GM21717 (cell line): ENCODE results near the gene CCDC142.
A peak's percentile ranks its signal among the peaks of the same experiment; 100 is the strongest.
"Not testable (repeated sequence)": the region's sequence is repeated elsewhere in the genome, so short reads cannot be mapped to it uniquely, and the experiment has no call there.

Experiments used
- ATAC-seq: cut with Tn5 transposase; IDR thresholded peaks from one replicate; pipeline ENCODE4 v1.9.1; 2021; ENCODE audit warnings: mild to moderate bottlenecking, moderate library complexity; ENCODE audit not compliant: unreplicated experiment

The CCDC142 gene

GRCh38 chr2:74499940-74500577 lies 17.3 kb upstream of the CCDC142 start:
- no peak for ATAC-seq

DNA sequence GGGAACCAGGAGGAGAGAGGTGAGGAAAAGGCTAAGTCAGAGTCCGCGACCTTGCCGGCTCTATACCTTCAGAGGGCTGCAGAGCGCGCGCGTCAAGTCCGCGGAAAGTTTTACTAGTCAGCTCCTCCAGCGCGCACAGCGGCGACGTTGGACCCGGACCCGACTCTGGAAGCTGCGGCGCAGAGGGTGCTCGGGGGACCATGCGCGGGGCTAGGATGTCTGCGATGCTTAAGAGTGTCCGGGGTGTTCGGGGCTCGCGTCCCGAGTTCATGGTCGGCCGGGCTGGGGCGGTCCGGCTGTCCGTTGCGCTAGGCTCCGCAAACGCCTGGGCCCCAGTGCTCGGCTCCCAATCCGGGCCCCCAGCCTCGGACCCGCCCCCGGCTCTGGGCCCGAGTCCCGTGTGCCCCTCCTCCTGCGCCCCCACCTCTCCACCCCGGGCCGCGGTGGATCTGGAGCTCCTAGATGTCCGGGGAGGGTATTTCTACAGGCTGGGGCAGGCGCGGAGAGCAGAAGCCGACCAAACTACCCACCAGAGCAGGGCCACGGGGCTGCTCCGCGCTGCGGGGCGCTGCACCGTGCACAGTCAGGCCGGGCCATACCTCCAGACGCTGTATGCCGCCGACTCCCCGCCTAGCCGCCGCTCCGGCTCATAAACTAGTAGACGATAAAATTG lies 16.6 kb upstream of the CCDC142 start, which contains the start of gene LBX2:
Gene LBX2, minus strand, starts transcription at position 337 of the 673 bp plus-strand sequence. Its CDS starts 66 bp downstream, at position 271.
- ATAC-seq: no peak

- no peak for ATAC-seq
Observed at GRCh38 chr2:74498500-74499266, 15.9 kb upstream of the CCDC142 start.

DNA sequence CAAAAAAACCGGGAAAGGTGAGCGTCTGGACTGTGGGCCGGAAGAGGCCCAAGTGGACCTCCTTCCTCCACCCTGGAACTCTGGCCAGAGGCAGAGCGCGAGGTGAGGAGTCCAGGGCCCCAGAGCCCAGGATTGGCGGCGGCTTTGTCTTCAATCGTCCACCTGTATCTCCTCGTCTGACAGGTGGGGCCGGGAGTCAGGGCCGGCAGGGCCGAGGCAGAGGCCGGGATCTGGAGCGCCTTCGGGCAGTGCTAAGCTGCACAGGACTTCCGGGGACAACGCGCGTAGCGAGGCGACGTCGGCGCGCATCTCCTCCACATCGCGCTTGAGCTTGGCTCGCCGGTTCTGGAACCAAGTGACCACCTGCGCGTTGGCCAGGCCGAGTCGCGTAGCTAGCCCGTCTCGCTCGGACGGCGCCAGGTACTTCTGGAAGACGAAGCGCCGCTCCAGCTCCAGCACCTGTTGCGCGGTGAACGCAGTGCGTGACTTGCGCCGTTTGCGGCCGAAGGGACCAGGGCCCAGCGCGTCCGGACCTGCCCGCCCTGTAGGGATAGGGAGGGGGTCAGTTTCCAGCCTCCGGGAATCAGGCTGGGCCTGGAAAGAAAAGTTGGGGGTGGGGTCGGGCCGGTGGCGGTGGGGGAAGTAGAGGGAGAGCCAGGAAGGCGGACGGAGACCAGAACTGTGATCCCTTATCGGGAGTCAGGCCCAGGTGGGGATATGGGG lies 15.1 kb upstream of the CCDC142 start:
- no peak for ATAC-seq

DNA sequence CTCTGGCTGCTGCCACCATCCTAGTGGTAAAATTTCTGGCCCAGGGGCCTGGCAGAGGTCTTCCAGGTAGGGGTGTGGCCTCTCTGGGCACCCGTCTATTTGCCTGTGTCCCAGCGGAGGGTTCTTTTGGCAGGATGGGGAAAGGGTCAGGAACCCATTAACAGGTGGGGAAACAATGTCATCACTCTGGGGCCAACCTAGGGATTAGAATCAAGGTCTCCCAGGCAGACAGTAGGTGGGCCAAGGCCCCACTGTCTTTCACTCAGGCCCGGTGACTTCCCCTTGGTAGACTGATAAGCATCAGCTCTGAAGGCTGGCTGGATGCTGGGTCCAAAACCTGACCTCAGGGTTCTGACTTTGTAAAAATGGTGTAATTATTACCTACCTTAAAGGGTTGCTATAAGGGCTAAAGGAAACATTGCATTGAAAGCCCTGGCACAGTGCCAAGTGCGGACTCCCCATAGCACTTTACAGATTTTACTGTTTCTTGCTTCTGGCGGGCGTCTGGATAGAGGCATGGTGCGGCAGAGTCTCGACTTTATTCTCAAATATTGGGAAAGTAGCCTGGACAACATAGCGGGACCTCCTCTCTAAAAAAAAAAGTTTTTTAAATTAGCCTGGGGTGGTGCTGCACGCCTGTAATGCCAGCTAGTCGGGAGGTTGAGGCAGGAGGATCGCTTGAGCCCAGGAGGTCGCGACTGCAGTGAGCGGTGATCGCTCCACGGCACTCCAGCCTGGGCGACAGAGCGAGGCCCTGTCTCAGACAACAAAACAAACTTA lies 14.4 kb upstream of the CCDC142 start:
- ATAC-seq: no peak

DNA sequence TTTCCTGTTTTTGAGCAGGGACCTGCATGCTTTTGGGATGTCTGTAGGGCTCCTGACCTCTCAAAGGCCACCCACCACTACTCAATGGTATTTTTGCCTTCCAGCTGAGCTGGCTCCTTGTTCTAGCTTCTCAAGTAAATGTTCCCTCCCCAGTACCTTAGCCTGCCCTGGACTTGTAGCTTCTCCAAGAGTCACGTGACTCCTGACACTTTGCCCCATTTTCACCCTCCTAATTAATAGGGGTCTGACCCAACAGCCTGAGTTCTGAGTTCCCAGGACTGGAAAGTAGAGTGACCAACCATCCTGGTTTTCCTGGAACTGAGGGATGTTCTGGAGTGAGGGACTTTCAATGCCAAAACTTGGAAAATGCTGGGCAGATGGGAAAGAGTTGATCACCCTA lies 12.6 kb upstream of the CCDC142 start:
- ATAC-seq: no peak

DNA sequence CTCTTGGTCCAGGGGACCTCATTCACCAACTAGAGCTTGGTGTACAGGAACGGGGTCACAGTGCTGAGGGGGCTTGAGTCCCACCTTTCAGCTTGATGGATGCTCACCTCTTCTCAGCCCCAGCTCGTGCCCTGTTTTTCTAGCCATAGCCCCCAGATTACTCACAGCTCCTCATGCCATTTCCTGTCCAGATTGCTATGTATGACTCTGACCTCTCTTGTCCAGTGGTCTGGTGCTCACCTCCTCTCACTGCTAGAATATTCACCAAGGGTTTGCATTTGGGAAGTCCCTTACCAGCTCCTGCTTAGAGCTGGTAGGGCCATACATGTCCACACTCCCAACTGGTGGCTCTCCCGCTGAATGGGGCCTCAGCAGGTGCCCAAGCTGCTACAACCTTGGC lies 10.7 kb upstream of the CCDC142 start:
- no peak for ATAC-seq

GRCh38 chr2:74491648-74492544 lies 9.1 kb upstream of the CCDC142 start:
- ATAC-seq: no peak

DNA sequence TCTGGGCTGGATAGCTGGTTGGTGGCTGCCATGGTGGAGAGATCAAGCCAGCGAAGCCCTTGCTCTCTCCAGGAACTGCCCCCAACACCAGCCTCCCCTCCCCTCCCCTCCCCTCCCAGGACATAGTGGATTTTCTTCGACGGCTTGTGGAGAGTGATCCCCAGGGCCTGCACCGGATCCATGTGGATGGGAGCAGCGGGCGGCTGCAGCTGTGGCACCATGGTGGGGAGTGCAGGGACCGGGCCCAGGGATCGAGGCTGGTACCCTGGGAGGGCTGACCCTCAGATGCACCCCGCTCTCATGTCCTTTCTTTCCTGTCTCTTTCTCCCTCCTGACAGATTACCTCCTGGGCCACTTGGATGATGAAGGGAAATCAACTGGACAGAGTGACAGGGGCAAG lies 7.1 kb upstream of the CCDC142 start:
- ATAC-seq: no peak

DNA sequence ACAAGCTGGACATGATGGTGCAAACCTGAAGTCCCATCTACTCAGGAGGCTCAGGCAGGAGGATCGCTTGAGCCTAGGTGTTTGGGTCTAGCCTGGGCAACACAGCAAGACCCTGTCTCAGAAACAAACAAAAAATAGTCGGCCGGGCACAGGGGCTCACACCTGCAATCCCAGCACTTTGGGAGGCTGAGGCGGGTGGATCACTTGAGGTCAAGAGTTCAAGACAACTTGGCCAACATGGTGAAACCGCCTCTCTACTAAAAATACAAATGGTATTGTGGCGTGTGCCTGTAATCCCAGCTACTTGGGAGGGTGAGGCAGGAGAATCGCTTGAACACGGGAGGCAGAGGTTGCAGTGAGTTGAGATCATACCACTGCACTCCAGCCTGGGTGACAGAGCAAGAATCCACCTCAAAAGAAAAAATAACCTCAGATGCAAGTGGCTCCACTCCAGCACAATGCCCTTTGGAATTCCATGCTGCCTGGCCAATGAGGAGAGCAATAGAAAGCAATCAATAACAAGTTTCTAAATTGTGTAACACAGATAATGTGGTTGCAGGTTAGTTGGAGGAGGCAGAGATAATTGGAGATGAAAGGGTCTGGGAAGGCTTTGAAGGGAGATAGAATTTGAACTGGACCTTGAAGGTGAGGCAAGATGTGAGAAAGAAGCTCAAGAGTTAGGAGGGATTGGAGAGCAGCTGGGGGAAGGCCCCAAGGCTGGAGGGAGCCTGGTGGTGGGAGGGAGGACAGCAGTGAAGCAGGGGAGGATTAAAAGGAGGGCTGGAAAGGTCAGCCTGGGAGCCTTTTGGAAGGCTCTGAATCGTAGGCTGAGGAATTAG lies 6.1 kb upstream of the CCDC142 start:
- no peak for ATAC-seq

GRCh38 chr2:74486141-74486540 lies 3.3 kb upstream of the CCDC142 start:
- no peak for ATAC-seq

DNA sequence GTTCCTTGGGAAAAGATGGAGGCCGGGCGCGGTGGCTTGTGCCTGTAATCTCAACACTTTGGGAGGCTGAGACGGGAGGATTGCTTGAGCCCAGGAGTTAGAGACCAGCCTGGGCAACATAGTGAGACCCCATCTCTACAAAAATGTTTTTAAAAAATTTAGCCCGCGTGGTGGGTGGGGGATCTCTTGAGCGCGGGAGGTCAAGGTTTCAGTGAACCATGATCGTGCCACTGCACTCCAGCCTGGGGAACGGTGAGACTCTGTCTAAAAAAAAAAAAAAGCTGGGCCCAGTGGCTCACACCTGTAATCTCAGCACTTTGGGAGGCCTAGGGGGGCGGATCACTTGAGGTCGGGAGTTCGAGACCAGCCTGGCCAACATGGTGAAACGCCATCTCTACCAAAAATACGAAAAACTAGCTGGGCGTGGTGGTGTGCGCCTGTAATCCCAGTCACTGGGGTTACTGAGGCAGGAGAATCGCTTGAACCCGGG lies 922 bp upstream of the CCDC142 start:
- not testable (repeated sequence) for ATAC-seq

DNA sequence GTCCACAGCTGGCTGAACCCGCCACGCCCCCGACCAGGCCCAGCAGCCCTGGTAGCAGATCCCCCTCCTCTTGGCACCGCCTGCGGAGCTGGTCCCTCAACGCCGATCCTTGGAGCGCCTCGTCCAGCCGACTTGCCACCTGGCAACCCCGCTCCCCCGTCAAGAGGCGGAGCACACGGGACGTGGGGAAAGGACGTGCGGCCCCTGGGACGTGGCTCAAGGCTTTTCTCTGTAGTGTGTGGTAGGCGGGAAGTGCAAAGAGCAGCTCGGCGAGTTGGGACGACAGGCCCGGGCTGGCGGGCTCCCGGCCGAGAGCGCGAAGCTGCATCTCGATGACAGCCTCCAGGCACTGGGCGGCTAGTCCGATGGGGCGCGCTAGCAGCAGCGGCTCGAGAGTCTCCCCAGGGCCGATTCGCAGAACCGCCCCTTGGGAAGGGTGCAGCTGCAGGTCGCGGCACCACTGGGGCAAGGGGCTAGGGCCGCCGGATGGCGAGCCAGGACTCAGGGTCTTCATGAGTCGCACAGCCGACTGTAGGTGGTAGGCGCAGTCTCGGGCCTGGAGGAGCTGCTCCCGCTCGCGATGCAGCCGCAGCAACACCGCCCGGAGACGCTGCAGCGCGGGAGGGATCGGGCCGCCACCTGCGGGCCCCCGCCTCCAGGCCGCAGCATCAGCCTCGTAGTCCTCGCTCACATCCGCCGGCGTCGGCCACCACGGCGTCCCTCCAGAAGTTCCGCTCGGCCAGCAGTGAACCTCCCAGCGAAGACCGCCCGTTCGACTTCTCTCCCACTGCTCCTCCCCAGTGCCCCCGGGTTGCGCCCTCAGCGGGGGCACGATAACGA lies 617 bp downstream of the CCDC142 start:
- ATAC-seq: peak; percentile 36

DNA sequence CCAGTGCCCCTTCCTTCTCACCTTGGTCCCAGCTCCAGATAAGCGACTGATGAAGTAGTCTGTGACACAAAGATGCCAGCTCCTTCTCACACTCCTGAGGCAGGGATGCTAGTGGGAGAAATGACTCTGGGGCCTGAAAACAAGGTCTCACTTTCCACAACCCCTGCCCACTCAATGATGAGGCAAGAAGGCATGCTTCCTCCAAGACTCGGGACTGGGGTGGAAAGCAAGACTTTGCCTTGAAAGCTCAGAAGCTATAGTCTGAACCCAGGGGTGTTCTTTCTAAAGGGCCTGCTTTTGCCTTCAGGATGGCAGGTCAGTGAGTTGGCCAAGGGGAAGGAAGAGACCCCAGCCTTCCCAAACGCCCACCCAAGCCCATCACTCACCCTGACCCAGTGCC lies 1.4 kb downstream of the CCDC142 start:
- ATAC-seq: no peak

DNA sequence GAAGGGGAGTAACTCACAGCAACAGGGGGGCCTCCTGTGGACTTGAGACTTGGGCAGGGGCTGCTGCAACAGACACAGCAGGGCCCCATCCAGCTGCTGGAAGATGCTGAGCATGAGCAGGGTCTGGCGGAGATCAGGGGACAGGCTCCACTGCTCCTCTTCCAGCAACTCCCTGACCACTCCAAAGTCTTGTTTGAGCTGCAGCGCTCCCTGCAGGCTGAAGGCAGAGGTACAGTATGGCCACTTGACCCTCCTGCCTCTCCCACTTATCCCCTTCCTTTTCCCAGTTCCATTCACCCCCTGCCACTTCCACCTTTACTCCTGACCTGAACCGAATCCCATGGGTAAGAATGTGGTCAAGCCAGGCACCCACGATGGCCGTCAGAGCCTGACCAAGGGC lies 7.9 kb downstream of the CCDC142 start:
- no peak for ATAC-seq

GRCh38 chr2:74474481-74474880 lies 8.3 kb downstream of the CCDC142 start:
- no peak for ATAC-seq

DNA sequence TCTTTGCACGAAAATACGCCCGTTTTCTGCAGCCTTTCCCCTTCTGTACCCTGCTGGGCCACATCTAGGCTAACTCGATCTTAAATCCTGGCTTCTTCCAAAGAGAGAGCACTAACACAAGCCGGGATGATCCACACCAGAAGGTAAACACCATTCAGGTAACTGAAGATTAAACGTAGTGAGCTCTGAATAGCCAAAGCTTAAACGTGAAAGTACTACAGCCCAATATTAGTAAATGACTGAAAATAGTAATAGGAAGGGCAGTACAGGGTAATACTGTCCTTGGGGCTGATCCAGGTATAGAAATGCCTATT lies 9.9 kb downstream of the CCDC142 start:
- no peak for ATAC-seq
